ENCODE measurements around the gene DPP8. TPM values are rescaled to one million over a fixed set of nuclear protein-coding genes. Genes with fewer than 3 reads are reported as not detected.
A peak's percentile ranks its signal among the peaks of the same experiment; 100 is the strongest.

DPP8 gene
- total and polyA plus RNA-seq, 2 donors from 2014 or later: 8.2 to 38.6 TPM

GRCh38 chr15:65405791-65406423, 111.6 kb downstream of the DPP8 start:
- no peaks in the 10 kb centered on the region for H3K9me3 ChIP-seq (ENCODE audit: control insufficient read depth in 2 of 3, insufficient read depth in 1 of 3, low read length in 3 of 3)
- no peak overlapping the region for H3K27ac ChIP-seq (ENCODE audit: low read depth in 2 of 2, low read length in 2 of 2)
- H3K36me3 ChIP-seq (ENCODE audit: control insufficient read depth in 2 of 3, insufficient read depth in 3 of 3, low read length in 3 of 3): no peaks in the 10 kb centered on the region
- peaks cover 0 to 3% (median 0%) of the 10 kb centered on the region in 3 donors for H3K4me1 ChIP-seq (ENCODE audit: control insufficient read depth in 2 of 3, insufficient read depth in 2 of 3, low read depth in 1 of 3, low read length in 3 of 3)
- no peak overlapping the region for H3K4me3 ChIP-seq (ENCODE audit: low read length in 3 of 3)
- TF ChIP-seq, protein P1, sequence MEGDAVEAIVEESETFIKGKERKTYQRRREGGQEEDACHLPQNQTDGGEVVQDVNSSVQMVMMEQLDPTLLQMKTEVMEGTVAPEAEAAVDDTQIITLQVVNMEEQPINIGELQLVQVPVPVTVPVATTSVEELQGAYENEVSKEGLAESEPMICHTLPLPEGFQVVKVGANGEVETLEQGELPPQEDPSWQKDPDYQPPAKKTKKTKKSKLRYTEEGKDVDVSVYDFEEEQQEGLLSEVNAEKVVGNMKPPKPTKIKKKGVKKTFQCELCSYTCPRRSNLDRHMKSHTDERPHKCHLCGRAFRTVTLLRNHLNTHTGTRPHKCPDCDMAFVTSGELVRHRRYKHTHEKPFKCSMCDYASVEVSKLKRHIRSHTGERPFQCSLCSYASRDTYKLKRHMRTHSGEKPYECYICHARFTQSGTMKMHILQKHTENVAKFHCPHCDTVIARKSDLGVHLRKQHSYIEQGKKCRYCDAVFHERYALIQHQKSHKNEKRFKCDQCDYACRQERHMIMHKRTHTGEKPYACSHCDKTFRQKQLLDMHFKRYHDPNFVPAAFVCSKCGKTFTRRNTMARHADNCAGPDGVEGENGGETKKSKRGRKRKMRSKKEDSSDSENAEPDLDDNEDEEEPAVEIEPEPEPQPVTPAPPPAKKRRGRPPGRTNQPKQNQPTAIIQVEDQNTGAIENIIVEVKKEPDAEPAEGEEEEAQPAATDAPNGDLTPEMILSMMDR (IDR thresholded peaks at IDR 0.05; ENCODE audit: borderline replicate concordance, extremely low read depth, insufficient read depth): no peak
- DNase-seq (no peak), FAIRE-seq (no peak)
- intact Hi-C loops (cut with DNase I): no loop called here
- no peak overlapping the region for H3K9ac ChIP-seq (ENCODE audit: low read length in 3 of 3)
- no peaks in the 10 kb centered on the region for H3K27me3 ChIP-seq (ENCODE audit: control insufficient read depth, insufficient read depth, low read length)

GRCh38 chr15:65404186-65404872, 113.2 kb downstream of the DPP8 start:
- no peaks in the 10 kb centered on the region for H3K9me3 ChIP-seq (ENCODE audit: control insufficient read depth in 2 of 3, insufficient read depth in 1 of 3, low read length in 3 of 3)
- FAIRE-seq: no peak
- DNase-seq: peak in 1 of 5 donors; percentile 30
- intact Hi-C loops (cut with DNase I): no loop called here
- H3K9ac ChIP-seq (ENCODE audit: low read length in 3 of 3): no peak overlapping the region
- no peak overlapping the region for H3K27ac ChIP-seq (ENCODE audit: low read depth in 2 of 2, low read length in 2 of 2)
- TF ChIP-seq, protein P1 (IDR thresholded peaks at IDR 0.05; ENCODE audit: borderline replicate concordance, extremely low read depth, insufficient read depth): no peak
- no peaks in the 10 kb centered on the region for H3K36me3 ChIP-seq (ENCODE audit: control insufficient read depth in 2 of 3, insufficient read depth in 3 of 3, low read length in 3 of 3)
- peaks cover 0 to 3% (median 0%) of the 10 kb centered on the region in 3 donors for H3K4me1 ChIP-seq (ENCODE audit: control insufficient read depth in 2 of 3, insufficient read depth in 2 of 3, low read depth in 1 of 3, low read length in 3 of 3)
- H3K27me3 ChIP-seq (ENCODE audit: control insufficient read depth, insufficient read depth, low read length): no peaks in the 10 kb centered on the region
- no peak overlapping the region for H3K4me3 ChIP-seq (ENCODE audit: low read length in 3 of 3)

DNA sequence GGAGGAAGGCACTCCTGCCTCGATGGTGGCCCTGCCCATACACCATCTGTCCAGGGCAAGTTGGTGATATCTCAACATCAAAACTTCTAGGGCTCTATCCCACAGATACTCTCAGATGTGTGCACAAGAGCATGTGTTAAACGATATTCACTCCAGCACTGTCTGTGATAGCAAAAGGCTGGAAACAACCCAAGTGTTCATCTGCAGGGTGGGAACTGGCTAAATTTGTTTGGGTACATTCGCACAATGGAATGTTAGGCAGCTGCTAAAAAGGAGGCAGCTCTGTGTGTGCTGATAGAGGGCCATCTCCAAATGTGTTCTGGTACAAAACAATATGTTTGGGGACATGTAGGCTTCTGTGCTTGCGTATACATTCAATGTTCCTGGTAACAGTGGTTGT, 114.5 kb downstream of the DPP8 start:
- no peaks in the 10 kb centered on the region for H3K27me3 ChIP-seq (ENCODE audit: control insufficient read depth, insufficient read depth, low read length)
- no peak overlapping the region for H3K4me3 ChIP-seq (ENCODE audit: low read length in 3 of 3)
- H3K4me1 ChIP-seq (ENCODE audit: control insufficient read depth in 2 of 3, insufficient read depth in 2 of 3, low read depth in 1 of 3, low read length in 3 of 3): peaks cover 0 to 3% (median 0%) of the 10 kb centered on the region in 3 donors
- no peak overlapping the region for H3K9ac ChIP-seq (ENCODE audit: low read length in 3 of 3)
- FAIRE-seq (no peak), DNase-seq (no peak)
- intact Hi-C loops (cut with DNase I): no loop called here
- TF ChIP-seq, protein P1 (IDR thresholded peaks at IDR 0.05; ENCODE audit: borderline replicate concordance, extremely low read depth, insufficient read depth): no peak
- H3K36me3 ChIP-seq (ENCODE audit: control insufficient read depth in 2 of 3, insufficient read depth in 3 of 3, low read length in 3 of 3): no peaks in the 10 kb centered on the region
- H3K27ac ChIP-seq (ENCODE audit: low read depth in 2 of 2, low read length in 2 of 2): no peak overlapping the region
- no peaks in the 10 kb centered on the region for H3K9me3 ChIP-seq (ENCODE audit: control insufficient read depth in 2 of 3, insufficient read depth in 1 of 3, low read length in 3 of 3)
